ENCODE measurements around the gene BRINP1.

- TF ChIP-seq REST (IDR thresholded peaks at IDR 0.05; ENCODE audit: low read depth) (no peak), CEBPB (IDR thresholded peaks at IDR 0.05) (no peak), TAF1 (IDR thresholded peaks at IDR 0.05; ENCODE audit: low read depth) (no peak)
These were observed 100.2 kb downstream of the BRINP1 start for GRCh38 chr9:119268985-119269384.
